Mesodermal cell (in vitro differentiated cells): Measurements from ENCODE around the gene DCDC2C.

ENCODE experiments used
- H3K27ac ChIP-seq: 2 replicates; pipeline ENCODE4 v1.7.0; 2013; ENCODE audit warnings: mild to moderate bottlenecking, low read depth, low read length, moderate library complexity; ENCODE audit not compliant: severe bottlenecking
- H3K36me3 ChIP-seq: 2 replicates; pipeline ENCODE4 v1.7.1; 2013; ENCODE audit warnings: mild to moderate bottlenecking, low read length, moderate library complexity; ENCODE audit not compliant: control insufficient read depth, insufficient read depth
- H3K4me1 ChIP-seq: one replicate; pipeline ENCODE4 v1.7.1; 2013; ENCODE audit warnings: mild to moderate bottlenecking, low read length; ENCODE audit not compliant: insufficient read depth, control insufficient read depth, poor library complexity, severe bottlenecking
- H3K4me3 ChIP-seq: 2 replicates; pipeline ENCODE4 v1.7.0; 2013; ENCODE audit warnings: low read length, control low read depth, mild to moderate bottlenecking; ENCODE audit not compliant: insufficient read depth, poor library complexity, severe bottlenecking; ENCODE audit errors: extremely low read depth
- H3K9me3 ChIP-seq: 2 replicates; pipeline ENCODE4 v1.7.1; 2013; ENCODE audit warnings: mild to moderate bottlenecking, low read length, moderate library complexity; ENCODE audit not compliant: control insufficient read depth
- WGBS, 2 experiments: methylation state at CpG; one replicate each; pipeline ENCODE4 v1.1.5; 2013; ENCODE audit warnings: missing lambda C conversion rate in 2 of 2; ENCODE audit not compliant: insufficient coverage in 2 of 2; 5-methylcytosine and 5-hydroxymethylcytosine counted together

DCDC2C gene

DNA sequence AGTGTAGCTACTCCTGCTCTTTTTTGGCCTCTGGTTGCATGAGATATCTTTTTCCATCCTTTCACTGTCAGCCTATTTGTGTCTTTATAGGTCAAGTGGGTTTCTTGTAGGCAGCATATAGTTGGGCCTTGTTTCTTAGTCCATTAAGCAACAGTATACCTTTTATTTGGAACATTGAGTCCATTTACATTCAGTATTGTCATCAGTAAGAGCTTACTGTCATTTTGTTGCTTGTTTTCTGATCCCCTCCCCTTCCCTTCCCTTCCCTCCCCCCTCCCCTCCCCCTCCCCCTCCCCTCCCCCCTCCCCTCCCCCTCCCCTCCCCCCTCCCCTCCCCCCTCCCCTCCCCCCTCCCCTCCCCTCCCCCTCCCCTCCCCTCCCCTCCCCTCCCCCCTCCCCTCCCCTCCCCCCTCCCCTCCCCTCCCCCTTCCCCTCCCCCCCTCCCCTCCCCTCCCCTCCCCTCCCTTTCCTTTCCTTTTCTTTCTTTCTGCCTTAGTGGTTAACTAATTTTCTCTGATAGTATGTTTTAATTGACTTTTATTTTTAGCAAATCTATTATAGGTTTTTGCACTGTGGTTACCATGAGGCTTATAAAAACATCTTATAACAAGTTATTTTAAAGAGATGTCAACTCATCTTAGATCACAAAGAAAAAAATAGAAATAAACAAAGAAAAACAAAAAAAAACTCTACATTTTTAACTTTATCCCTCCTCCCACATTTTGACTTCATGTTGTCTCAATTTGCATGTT lies 13.2 kb upstream of the DCDC2C start:
- no peaks in the 10 kb centered on the region for H3K4me1 ChIP-seq
- no peak overlapping the region for H3K4me3 ChIP-seq
- H3K36me3 ChIP-seq = no peaks in the 10 kb centered on the region
- no peak overlapping the region for H3K27ac ChIP-seq
- H3K9me3 ChIP-seq = no peaks in the 10 kb centered on the region

GRCh38 chr2:3692375-3692774 lies 11.0 kb upstream of the DCDC2C start:
- Histone ChIP-seq H3K27ac (no peak overlapping the region), H3K4me3 (no peak overlapping the region), H3K9me3 (no peaks in the 10 kb centered on the region), H3K4me1 (no peaks in the 10 kb centered on the region), H3K36me3 (no peaks in the 10 kb centered on the region)

DNA sequence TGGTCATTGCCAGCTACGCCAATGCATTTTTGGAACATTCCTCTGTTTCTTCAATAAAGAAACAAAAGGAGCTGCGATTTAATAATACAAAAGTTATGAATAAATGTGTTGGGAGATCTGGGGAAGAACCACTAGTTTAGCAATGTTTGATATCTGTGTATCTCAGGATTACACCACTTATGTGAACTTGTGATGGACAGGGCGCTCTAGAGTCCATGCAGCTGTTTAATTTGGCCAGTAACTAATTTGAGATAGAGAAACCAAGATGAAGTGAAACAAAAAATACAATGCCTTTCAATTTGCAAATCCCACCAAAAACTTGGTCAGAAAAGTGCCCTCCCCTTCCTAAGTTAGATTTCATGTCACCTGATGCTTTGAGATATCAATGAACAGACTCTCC lies 6.8 kb upstream of the DCDC2C start:
- Histone ChIP-seq H3K4me3 (no peak overlapping the region), H3K9me3 (no peaks in the 10 kb centered on the region), H3K4me1 (no peaks in the 10 kb centered on the region), H3K36me3 (no peaks in the 10 kb centered on the region), H3K27ac (no peak overlapping the region)
- WGBS, 2 experiments = 100% methylated on average over 1 of the region's 3 CpGs

- H3K4me3 ChIP-seq = no peak overlapping the region
- no peaks in the 10 kb centered on the region for H3K9me3 ChIP-seq
- no peak overlapping the region for H3K27ac ChIP-seq
- no peaks in the 10 kb centered on the region for H3K36me3 ChIP-seq
- no peaks in the 10 kb centered on the region for H3K4me1 ChIP-seq
- 75 to 92% methylated on average over 2 to 4 of the region's 5 CpGs for WGBS, 2 experiments
These were observed 2.3 kb upstream of the DCDC2C start for GRCh38 chr2:3701071-3701470.

DNA sequence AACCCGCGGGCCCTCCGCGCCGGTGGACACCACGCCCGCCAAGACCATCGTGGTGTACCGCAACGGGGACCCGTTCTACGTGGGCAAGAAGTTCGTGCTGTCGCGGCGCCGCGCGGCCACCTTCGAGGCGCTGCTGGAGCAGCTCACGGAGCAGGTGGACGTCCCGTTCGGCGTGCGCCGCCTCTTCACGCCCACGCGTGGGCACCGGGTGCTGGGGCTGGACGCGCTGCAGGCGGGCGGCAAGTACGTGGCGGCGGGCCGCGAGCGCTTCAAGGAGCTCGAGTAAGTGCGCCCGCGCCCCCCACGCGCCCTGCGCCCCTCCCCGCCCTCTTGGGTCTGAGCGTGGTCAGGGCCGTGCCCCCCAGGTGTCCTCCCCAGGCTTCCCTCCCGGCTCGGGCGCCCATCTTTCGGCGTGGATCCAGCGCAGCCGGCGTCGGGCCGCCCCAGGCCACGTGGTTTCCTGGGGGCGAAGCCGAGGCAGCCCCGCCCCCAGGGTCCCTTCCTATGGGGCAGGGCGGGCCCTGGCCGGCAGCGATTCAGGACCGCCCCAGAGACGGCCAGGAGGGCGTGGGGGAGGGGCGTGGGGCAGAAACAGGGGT lies 481 bp downstream of the DCDC2C start:
- no peaks in the 10 kb centered on the region for H3K9me3 ChIP-seq
- WGBS, 2 experiments = 81 to 84% methylated on average over 40 to 64 of the region's 73 CpGs
- no peak overlapping the region for H3K4me3 ChIP-seq
- no peaks in the 10 kb centered on the region for H3K36me3 ChIP-seq
- H3K4me1 ChIP-seq = no peaks in the 10 kb centered on the region
- H3K27ac ChIP-seq = no peak overlapping the region

DNA sequence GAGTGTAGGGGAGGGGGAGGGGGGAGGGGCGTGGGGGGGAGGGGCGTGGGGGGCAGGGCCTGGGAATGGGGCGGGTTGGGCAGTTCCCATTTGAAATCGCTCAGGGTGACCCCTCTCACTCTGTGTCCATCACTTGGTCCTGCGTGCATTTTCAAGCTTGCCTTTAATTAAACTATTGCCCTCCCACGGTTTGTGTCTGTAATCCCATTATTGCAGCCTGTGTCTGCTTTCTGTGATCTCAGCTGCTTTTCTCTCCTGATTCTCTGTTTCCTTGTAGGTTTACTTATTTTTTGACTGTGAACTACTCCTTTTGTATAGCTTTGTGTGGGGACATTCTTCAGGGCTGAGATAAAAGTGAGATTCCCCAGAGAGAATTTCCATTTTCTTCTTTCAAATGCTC lies 1.3 kb downstream of the DCDC2C start:
- H3K27ac ChIP-seq = no peak overlapping the region
- 73 to 82% methylated on average over 4 of the region's 6 CpGs for WGBS, 2 experiments
- no peaks in the 10 kb centered on the region for H3K4me1 ChIP-seq
- H3K36me3 ChIP-seq = no peaks in the 10 kb centered on the region
- H3K4me3 ChIP-seq = no peak overlapping the region
- no peaks in the 10 kb centered on the region for H3K9me3 ChIP-seq

DNA sequence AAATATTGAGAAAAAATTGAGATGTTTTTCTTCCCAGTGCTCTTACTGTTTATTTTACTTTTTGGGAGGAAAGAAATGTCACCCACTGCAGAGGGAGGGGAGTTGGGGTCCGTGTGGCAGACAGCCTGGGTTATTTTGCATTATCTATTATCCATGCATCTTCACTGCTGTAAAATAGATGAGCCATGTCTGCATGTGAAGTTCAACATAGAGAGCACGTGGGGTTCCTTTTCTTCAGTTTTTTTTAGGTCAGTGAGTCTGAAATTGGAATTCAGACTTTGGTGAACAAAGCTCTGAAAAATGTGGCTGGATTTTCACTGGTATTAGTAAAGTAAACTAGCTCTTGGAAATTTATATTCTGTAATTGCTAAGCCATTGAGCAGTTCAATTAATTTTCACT lies 2.4 kb downstream of the DCDC2C start:
- Histone ChIP-seq H3K4me3 (no peak overlapping the region), H3K27ac (no peak overlapping the region), H3K4me1 (no peaks in the 10 kb centered on the region), H3K9me3 (no peaks in the 10 kb centered on the region), H3K36me3 (no peaks in the 10 kb centered on the region)
- whole genome bisulfite sequencing, 2 experiments = 50 to 70% methylated on average over 1 of the region's 2 CpGs

DNA sequence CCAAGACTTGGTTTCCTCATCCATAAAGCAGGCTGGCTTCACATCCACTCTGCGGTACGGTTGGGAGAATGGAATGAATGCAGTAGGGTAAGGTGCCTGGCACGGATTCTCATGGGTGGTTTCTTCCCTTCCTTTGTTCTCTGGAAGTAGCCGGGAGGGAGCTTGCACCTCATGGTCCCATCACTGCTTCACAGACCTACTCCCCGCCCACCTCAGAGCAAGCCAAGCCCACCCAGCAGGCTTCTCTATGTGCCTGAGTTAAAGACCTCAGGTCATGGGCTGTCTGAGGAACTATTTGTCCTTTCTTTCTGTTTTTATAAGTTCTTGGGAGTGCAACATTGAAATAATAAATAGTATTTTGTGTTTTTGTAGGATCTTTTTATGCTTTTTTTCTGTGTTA lies 3.5 kb downstream of the DCDC2C start:
- no peak overlapping the region for H3K27ac ChIP-seq
- no peaks in the 10 kb centered on the region for H3K9me3 ChIP-seq
- H3K4me1 ChIP-seq = no peaks in the 10 kb centered on the region
- 74 to 80% methylated on average over 1 to 3 of the region's 5 CpGs for WGBS, 2 experiments
- no peaks in the 10 kb centered on the region for H3K36me3 ChIP-seq
- H3K4me3 ChIP-seq = no peak overlapping the region

GRCh38 chr2:3708576-3708975 lies 5.2 kb downstream of the DCDC2C start:
- Histone ChIP-seq H3K4me1 (no peaks in the 10 kb centered on the region), H3K4me3 (no peak overlapping the region), H3K9me3 (no peaks in the 10 kb centered on the region), H3K36me3 (no peaks in the 10 kb centered on the region), H3K27ac (no peak overlapping the region)
- WGBS, 2 experiments = 78 to 81% methylated on average over 3 to 4 of the region's 4 CpGs

GRCh38 chr2:3709225-3709624 lies 5.8 kb downstream of the DCDC2C start:
- Histone ChIP-seq H3K4me3 (no peak overlapping the region), H3K27ac (no peak overlapping the region), H3K36me3 (no peaks in the 10 kb centered on the region), H3K4me1 (no peaks in the 10 kb centered on the region), H3K9me3 (no peaks in the 10 kb centered on the region)
- WGBS, 2 experiments = 84% methylated on average over 4 of the region's 6 CpGs; no CpG with 5 or more reads in 1 of the 2 experiments

GRCh38 chr2:3712424-3712823 lies 9.0 kb downstream of the DCDC2C start:
- Histone ChIP-seq H3K36me3 (no peaks in the 10 kb centered on the region), H3K4me1 (no peaks in the 10 kb centered on the region), H3K9me3 (no peaks in the 10 kb centered on the region), H3K4me3 (no peak overlapping the region), H3K27ac (no peak overlapping the region)
- WGBS, 2 experiments = 89 to 100% methylated on average over 3 of the region's 3 CpGs
